ENCODE results near the gene DICER1. TPM values are rescaled to one million over a fixed set of nuclear protein-coding genes. Genes with fewer than 3 reads are reported as not detected.
"Not testable (repeated sequence)": the region's sequence is repeated elsewhere in the genome, so short reads cannot be mapped to it uniquely, and the experiment has no call there.

The DICER1 gene
- total RNA-seq, 4 donors from 2014 or later: 81.6 to 103 (median 88.8) TPM

GRCh38 chr14:95180966-95181741 lies 23.8 kb upstream of the DICER1 start:
- peak; percentile 34 to 53 for DNase-seq
- no peaks in the 10 kb centered on the region for H3K4me1 ChIP-seq
- H3K36me3 ChIP-seq: no peaks in the 10 kb centered on the region
- H3K4me3 ChIP-seq: no peak overlapping the region
- intact Hi-C loops (cut with DNase I; ENCODE audit: low total_unique reads): no loop called here
- no peak for TF ChIP-seq POLR2A (IDR thresholded peaks at IDR 0.05)
- no peak for TF ChIP-seq CTCF (IDR thresholded peaks at IDR 0.05)
- H3K27me3 ChIP-seq: no peaks in the 10 kb centered on the region
- no peak overlapping the region for H3K27ac ChIP-seq
- H3K9me3 ChIP-seq: no peaks in the 10 kb centered on the region

- intact Hi-C loops (cut with DNase I; ENCODE audit: low total_unique reads); H3K9me3 ChIP-seq; H3K27me3 ChIP-seq; H3K27ac ChIP-seq; H3K4me3 ChIP-seq; DNase-seq; H3K36me3 ChIP-seq; H3K4me1 ChIP-seq: not testable (repeated sequence)
Observed at GRCh38 chr14:95175670-95176069, 18.3 kb upstream of the DICER1 start.

- DNase-seq: no peak
- no peak for TF ChIP-seq POLR2A (IDR thresholded peaks at IDR 0.05)
- TF ChIP-seq CTCF (IDR thresholded peaks at IDR 0.05): peak in 1 of 4 experiments; percentile 7
- intact Hi-C loops (cut with DNase I; ENCODE audit: low total_unique reads): no loop called here
Observed at GRCh38 chr14:95174184-95174792, 17.0 kb upstream of the DICER1 start.

GRCh38 chr14:95173518-95173917 lies 16.2 kb upstream of the DICER1 start:
- Histone ChIP-seq H3K27ac (no peak overlapping the region), H3K27me3 (no peaks in the 10 kb centered on the region), H3K4me1 (no peaks in the 10 kb centered on the region), H3K4me3 (no peak overlapping the region), H3K36me3 (no peaks in the 10 kb centered on the region), H3K9me3 (no peaks in the 10 kb centered on the region)
- no peak for DNase-seq
- TF ChIP-seq CTCF (IDR thresholded peaks at IDR 0.05) (no peak), POLR2A (IDR thresholded peaks at IDR 0.05) (no peak)
- intact Hi-C loops (cut with DNase I; ENCODE audit: low total_unique reads): no loop called here

More at GRCh38 chr14:95174184-95174792, 17.0 kb upstream of the DICER1 start:
- Histone ChIP-seq H3K27ac (no peak overlapping the region), H3K36me3 (no peaks in the 10 kb centered on the region), H3K4me1 (no peaks in the 10 kb centered on the region), H3K27me3 (no peaks in the 10 kb centered on the region), H3K4me3 (no peak overlapping the region), H3K9me3 (no peaks in the 10 kb centered on the region)

- TF ChIP-seq POLR2A (IDR thresholded peaks at IDR 0.05): no peak
- no peak for TF ChIP-seq CTCF (IDR thresholded peaks at IDR 0.05)
- intact Hi-C loops (cut with DNase I; ENCODE audit: low total_unique reads): no loop called here
- no peaks in the 10 kb centered on the region for H3K36me3 ChIP-seq
- no peak overlapping the region for H3K4me3 ChIP-seq
- no peaks in the 10 kb centered on the region for H3K4me1 ChIP-seq
- no peaks in the 10 kb centered on the region for H3K9me3 ChIP-seq
- no peak for DNase-seq
- H3K27ac ChIP-seq: no peak overlapping the region
- H3K27me3 ChIP-seq: no peaks in the 10 kb centered on the region
Observed at GRCh38 chr14:95167177-95167576, 9.8 kb upstream of the DICER1 start.
